ENCODE results near the gene NHS.

DNA sequence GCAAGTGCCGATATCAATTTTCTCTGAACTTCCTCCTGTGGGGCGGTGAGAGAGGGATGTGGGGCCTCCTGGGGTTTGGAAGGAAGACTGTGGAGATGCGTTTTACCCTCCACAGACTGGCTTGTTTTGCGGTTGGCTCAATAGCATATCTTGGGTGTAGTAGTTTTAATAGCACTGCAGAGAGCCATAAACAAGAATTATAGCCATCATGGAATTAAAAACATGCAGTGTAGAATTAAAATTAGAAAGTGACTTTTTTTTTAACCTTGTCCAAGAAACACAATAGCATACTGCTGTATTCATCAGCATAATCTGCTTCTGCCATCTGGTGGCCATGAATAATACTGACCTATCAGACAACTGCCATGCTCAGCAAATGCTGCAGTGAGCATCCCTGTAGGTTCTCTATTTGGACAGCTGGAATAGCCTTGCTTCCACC is 315.0 kb downstream of the NHS start:
- TF ChIP-seq, protein P1, sequence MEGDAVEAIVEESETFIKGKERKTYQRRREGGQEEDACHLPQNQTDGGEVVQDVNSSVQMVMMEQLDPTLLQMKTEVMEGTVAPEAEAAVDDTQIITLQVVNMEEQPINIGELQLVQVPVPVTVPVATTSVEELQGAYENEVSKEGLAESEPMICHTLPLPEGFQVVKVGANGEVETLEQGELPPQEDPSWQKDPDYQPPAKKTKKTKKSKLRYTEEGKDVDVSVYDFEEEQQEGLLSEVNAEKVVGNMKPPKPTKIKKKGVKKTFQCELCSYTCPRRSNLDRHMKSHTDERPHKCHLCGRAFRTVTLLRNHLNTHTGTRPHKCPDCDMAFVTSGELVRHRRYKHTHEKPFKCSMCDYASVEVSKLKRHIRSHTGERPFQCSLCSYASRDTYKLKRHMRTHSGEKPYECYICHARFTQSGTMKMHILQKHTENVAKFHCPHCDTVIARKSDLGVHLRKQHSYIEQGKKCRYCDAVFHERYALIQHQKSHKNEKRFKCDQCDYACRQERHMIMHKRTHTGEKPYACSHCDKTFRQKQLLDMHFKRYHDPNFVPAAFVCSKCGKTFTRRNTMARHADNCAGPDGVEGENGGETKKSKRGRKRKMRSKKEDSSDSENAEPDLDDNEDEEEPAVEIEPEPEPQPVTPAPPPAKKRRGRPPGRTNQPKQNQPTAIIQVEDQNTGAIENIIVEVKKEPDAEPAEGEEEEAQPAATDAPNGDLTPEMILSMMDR (IDR thresholded peaks at IDR 0.05): peak; percentile 49 to 64 (median 56)
- no peak for TF ChIP-seq POLR2A (IDR thresholded peaks at IDR 0.05)
